Osteoblast (primary cell): ENCODE data around the gene LPXN. TPM values are rescaled to one million over a fixed set of nuclear protein-coding genes. Genes with fewer than 3 reads are reported as not detected.
A peak's percentile ranks its signal among the peaks of the same experiment; 100 is the strongest.

Experiments used
- DNase-seq: peaks from one replicate; pipeline ENCODE4 v3.0.0; 2011; ENCODE audit warnings: low spot score, mixed read lengths; ENCODE audit not compliant: insufficient read length; ENCODE audit errors: missing footprints
- H2AFZ ChIP-seq: 2 replicates; pipeline ENCODE4 v1.6.0; 2011; ENCODE audit warnings: mild to moderate bottlenecking, low read length
- H3K27ac ChIP-seq: 2 replicates; pipeline ENCODE4 v1.5.1; 2011; ENCODE audit warnings: mild to moderate bottlenecking, low read depth, low read length, moderate library complexity
- H3K27me3 ChIP-seq: 2 replicates; pipeline ENCODE4 v1.6.0; 2012; ENCODE audit warnings: mild to moderate bottlenecking, control low read depth, inconsistent platforms, low read length, moderate library complexity; ENCODE audit not compliant: insufficient read depth
- H3K36me3 ChIP-seq: 2 replicates; pipeline ENCODE4 v1.5.1; 2011; ENCODE audit warnings: mild to moderate bottlenecking, low read length, control low read depth, moderate library complexity; ENCODE audit not compliant: insufficient read depth
- H3K4me1 ChIP-seq: 2 replicates; pipeline ENCODE4 v1.5.1; 2011; ENCODE audit warnings: mild to moderate bottlenecking, low read length, control low read depth, moderate library complexity; ENCODE audit not compliant: insufficient read depth
- H3K4me2 ChIP-seq: 2 replicates; pipeline ENCODE4 v1.6.0; 2011; ENCODE audit warnings: mild to moderate bottlenecking, low read length; ENCODE audit not compliant: insufficient read depth
- H3K4me3 ChIP-seq: fragments of 200-600 bp; sonication (generic); 3 replicates; pipeline ENCODE4 v1.5.1; 2012; ENCODE audit warnings: mild to moderate bottlenecking, low read length, inconsistent platforms; ENCODE audit not compliant: insufficient read depth
- H3K79me2 ChIP-seq: 2 replicates; pipeline ENCODE4 v1.6.0; 2012; ENCODE audit warnings: mild to moderate bottlenecking, low read length, control low read depth, inconsistent platforms; ENCODE audit not compliant: insufficient read depth
- H3K9me3 ChIP-seq: 2 replicates; pipeline ENCODE4 v1.5.1; 2011; ENCODE audit warnings: low read depth, low read length, control low read depth
- H4K20me1 ChIP-seq: 2 replicates; pipeline ENCODE4 v1.6.0; 2012; ENCODE audit warnings: mild to moderate bottlenecking, low read length, control low read depth; ENCODE audit not compliant: insufficient read depth
- total RNA-seq: library from RNA; depleted of rRNA; stranded (reverse); fragments of >200 nt; gene quantifications from 2 replicates; pipeline ENCODE4 v1.2.3, GENCODE V29; 2012
- TF ChIP-seq, protein P1 (sequence below): IDR thresholded peaks from 2 replicates; pipeline ENCODE4 v1.5.1; 2011; ENCODE audit warnings: mild to moderate bottlenecking, low read depth, low read length, moderate library complexity; ENCODE audit errors: extremely low read depth

LPXN gene
- total RNA-seq, 1 donor, result 14.5 TPM

DNA sequence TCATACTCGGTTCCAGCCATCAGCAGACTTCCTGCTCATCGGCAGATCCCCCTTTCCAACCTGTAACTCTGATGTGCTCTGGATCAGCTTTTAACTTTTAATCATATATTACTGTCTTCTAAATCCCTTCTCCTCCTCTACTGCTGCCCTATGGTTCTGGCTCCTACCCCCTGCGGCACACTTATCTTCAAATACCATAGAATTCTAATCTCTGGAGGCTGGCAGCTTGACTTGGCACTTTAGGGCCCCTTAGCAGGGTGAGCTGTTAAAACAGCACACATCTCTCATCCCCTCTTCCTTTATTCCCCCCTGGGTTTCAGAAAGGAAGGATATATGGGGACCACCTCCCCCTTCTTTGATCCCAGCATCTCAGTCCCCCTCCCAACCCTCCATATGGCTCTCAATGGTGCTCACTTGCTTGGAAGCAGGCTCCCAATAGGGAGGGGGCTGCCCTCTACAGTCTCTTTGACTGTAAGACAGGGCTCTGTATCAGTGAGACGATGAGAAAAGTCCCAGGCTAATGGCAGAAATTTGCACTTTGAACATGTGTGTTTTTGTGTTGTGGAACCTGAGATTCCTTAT, 42.4 kb upstream of the LPXN start:
- H3K4me3 ChIP-seq, result no peak overlapping the region
- no peaks in the 10 kb centered on the region for H4K20me1 ChIP-seq
- TF ChIP-seq, protein P1, sequence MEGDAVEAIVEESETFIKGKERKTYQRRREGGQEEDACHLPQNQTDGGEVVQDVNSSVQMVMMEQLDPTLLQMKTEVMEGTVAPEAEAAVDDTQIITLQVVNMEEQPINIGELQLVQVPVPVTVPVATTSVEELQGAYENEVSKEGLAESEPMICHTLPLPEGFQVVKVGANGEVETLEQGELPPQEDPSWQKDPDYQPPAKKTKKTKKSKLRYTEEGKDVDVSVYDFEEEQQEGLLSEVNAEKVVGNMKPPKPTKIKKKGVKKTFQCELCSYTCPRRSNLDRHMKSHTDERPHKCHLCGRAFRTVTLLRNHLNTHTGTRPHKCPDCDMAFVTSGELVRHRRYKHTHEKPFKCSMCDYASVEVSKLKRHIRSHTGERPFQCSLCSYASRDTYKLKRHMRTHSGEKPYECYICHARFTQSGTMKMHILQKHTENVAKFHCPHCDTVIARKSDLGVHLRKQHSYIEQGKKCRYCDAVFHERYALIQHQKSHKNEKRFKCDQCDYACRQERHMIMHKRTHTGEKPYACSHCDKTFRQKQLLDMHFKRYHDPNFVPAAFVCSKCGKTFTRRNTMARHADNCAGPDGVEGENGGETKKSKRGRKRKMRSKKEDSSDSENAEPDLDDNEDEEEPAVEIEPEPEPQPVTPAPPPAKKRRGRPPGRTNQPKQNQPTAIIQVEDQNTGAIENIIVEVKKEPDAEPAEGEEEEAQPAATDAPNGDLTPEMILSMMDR, result peak; percentile 17
- no peak overlapping the region for H3K27ac ChIP-seq
- no peak overlapping the region for H2AFZ ChIP-seq
- H3K27me3 ChIP-seq, result no peaks in the 10 kb centered on the region
- H3K4me2 ChIP-seq, result no peak overlapping the region
- H3K79me2 ChIP-seq, result peaks cover 45% of the 10 kb centered on the region
- peaks cover 83% of the 10 kb centered on the region for H3K36me3 ChIP-seq
- no peaks in the 10 kb centered on the region for H3K9me3 ChIP-seq
- peaks cover 38% of the 10 kb centered on the region for H3K4me1 ChIP-seq
- DNase-seq, result no peak

DNA sequence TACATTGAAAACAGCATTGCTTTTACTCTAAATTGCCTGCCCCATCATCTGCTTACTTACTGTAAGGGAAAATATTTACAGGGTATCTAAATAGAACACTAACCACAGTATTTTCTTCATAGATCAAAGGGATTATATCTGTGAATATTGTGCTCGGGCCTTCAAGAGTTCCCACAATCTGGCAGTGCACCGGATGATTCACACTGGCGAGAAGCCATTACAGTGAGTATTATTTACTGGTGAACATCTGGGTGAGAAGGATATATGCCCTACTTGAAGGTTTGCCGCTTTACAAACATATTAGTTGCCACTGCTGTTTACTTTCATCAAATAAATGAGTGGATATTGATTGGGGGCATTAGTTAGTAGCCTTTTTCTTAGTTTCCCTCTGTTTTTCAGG, 40.9 kb upstream of the LPXN start:
- peaks cover 30% of the 10 kb centered on the region for H3K4me1 ChIP-seq
- TF ChIP-seq, protein P1, result no peak
- H3K79me2 ChIP-seq, result peaks cover 38% of the 10 kb centered on the region
- no peak overlapping the region for H3K4me2 ChIP-seq
- H3K4me3 ChIP-seq, result no peak overlapping the region
- no peaks in the 10 kb centered on the region for H3K9me3 ChIP-seq
- no peak overlapping the region for H2AFZ ChIP-seq
- H3K27me3 ChIP-seq, result no peaks in the 10 kb centered on the region
- peak overlapping the region; percentile 2 for H3K27ac ChIP-seq
- peak; percentile 74 for DNase-seq
- H3K36me3 ChIP-seq, result peaks cover 90% of the 10 kb centered on the region
- H4K20me1 ChIP-seq, result no peaks in the 10 kb centered on the region

DNA sequence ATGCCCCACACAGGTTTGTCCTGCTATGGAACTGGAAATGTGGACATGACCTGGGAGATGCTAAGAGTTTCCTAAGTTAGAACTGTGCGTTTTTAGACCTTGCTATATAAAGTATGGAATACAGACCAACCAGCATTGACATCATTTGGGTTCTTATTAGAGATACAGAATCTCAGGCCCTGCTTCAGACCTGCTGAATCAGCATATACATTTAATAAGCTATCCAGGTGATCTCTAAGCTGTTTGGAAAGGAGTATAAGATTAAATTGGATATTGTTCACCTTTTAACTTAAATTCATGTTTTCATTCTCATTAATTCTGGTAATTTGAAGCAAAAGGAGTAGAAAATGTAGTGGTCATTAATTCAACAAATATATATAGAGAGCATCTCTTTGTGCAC, 39.9 kb upstream of the LPXN start:
- H3K4me2 ChIP-seq, result no peak overlapping the region
- peaks cover 30% of the 10 kb centered on the region for H3K4me1 ChIP-seq
- H4K20me1 ChIP-seq, result no peaks in the 10 kb centered on the region
- peaks cover 35% of the 10 kb centered on the region for H3K79me2 ChIP-seq
- no peaks in the 10 kb centered on the region for H3K27me3 ChIP-seq
- no peak overlapping the region for H3K27ac ChIP-seq
- peaks cover 94% of the 10 kb centered on the region for H3K36me3 ChIP-seq
- H3K9me3 ChIP-seq, result no peaks in the 10 kb centered on the region
- TF ChIP-seq, protein P1, result no peak
- DNase-seq, result no peak
- no peak overlapping the region for H2AFZ ChIP-seq
- H3K4me3 ChIP-seq, result no peak overlapping the region

DNA sequence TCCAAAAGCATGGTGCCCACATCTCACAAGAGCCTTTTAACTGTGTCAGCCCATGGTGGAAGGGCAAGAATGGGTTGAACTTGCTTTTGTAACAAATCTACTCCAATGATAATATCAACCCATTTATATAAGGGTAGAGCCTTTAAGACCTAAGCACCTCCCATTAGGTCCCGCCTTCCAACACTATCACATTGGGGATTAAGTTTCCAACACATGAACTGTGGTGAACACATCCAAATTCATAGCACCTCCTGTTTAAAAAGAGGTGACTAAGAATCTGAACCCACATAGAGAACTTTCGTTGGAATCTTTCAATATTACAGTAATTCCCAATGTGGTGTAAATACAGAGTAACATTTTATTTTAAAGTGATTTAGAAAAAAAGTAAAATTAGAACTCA, 37.6 kb upstream of the LPXN start:
- peaks cover 11% of the 10 kb centered on the region for H4K20me1 ChIP-seq
- H2AFZ ChIP-seq, result no peak overlapping the region
- no peaks in the 10 kb centered on the region for H3K27me3 ChIP-seq
- H3K4me2 ChIP-seq, result no peak overlapping the region
- peaks cover 82% of the 10 kb centered on the region for H3K36me3 ChIP-seq
- H3K4me1 ChIP-seq, result peaks cover 10% of the 10 kb centered on the region
- TF ChIP-seq, protein P1, result no peak
- H3K79me2 ChIP-seq, result peaks cover 47% of the 10 kb centered on the region
- no peaks in the 10 kb centered on the region for H3K9me3 ChIP-seq
- no peak overlapping the region for H3K27ac ChIP-seq
- no peak overlapping the region for H3K4me3 ChIP-seq
- no peak for DNase-seq
